Stimulated activated CD4-positive, alpha-beta T cell treated with anti-CD3 and anti-CD28 coated beads, TNF-alpha, amount 100 ng/mL, for 48 hours (primary cell): ENCODE measurements around the gene SYT12.

ENCODE experiments used
- DNase-seq, 3 donors: peaks; one replicate each; pipeline ENCODE4 v3.0.0-alpha.2; 2020; ENCODE audit warnings: low read depth in 3 of 3

Gene SYT12

DNA sequence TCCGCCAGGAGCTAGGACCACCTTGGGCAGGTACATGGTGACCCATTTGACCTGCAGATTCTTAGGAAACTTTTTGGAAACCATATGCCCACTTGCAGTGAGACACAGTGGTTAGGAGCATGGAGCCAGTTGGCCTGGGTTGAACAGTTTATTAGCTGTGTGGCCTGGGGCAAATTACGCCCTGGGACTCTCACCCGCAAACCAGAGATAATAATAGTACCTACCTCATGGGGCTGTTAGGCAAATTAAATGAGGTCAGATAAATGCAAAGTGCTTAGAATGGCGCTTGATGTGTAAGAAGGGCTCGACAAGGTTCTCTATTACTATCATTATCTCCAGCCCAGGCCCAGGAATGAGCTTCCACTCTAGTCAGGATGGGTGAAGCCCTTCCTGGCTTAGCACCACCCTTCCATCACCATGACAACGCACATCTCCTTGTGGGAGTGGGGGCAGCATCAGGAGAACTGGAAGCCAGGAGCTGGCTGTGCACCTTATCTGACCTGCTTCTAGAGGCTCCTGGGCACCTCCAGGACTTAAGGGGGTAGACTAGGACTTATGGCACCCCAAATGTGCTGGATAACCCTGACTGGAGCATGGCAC lies 5.1 kb downstream of the SYT12 start:
- no peak for DNase-seq

DNA sequence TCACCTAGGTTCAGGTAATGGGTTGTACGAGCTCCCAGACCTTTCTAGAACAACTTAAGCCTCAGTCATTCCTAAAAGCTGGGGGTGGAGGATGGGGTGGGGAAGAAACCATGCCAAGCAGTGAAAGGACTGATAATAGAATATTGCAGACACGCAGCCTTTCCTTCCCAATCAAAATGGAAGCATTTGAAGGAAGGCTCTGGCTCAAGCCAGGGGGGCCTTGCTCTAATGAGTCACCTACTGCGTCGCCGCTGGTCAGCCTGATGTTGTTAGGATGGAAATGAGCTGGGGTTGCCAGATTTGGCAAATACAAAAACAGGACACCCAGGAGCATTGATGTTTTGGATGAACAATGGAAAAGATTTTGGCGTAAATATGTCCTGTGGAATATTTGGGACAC lies 6.2 kb downstream of the SYT12 start:
- DNase-seq, result no peak

DNA sequence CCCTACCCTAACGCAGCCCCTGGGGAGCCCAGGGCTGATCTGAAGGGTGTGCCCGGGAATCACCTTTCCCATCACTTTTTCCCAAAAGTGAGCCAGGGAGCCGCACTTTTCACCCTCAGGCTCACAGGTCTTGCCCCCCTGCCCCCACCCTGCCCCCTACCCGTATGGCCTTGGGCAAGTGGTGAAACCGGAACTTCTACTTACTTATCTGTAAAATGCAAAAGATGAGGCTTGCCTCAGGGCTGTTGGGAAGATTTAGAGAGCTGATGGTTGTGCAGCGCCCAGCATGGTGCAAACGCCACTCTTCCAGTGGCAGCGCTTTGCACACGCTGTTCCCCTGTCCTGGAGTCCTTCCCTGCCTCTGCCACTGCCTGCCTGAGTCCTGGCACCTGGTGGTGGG lies 8.0 kb downstream of the SYT12 start:
- DNase-seq, result no peak

DNA sequence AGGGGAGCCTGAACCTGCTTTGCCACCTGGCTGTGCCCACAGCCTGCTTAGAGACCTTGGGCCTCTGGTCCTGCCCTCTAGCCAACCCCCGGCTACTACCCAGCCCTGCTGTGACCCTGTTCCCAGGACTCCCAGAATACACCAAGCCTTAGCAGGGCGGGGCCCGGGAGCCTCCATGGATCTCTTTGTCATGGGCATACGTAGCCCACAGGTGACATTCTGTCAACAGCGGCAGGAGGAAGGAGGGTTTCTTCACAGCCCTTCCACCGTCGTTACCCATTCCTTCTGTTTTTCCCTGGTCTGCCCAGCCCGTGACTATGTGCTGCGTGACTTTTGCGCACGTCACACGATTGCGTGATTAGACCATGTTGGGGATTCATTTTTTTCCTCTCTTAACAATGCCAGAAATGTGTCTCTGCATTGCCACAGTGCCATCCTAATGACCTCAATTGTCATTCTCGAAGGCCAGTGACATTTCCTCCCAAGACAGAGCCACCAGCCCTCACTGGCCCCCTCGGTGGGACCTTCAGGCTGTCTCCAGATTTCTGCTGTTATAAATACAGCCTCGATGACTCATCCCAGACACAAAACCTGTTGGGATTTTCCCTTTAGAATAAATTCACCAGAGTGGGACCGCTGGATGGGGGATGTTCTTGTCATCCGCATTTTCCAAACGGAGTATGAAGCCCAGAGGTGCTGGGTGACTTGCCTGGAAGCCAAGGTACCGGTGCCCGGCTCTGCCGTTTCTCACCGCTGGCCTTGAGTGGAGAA lies 9.0 kb downstream of the SYT12 start:
- no peak for DNase-seq

DNA sequence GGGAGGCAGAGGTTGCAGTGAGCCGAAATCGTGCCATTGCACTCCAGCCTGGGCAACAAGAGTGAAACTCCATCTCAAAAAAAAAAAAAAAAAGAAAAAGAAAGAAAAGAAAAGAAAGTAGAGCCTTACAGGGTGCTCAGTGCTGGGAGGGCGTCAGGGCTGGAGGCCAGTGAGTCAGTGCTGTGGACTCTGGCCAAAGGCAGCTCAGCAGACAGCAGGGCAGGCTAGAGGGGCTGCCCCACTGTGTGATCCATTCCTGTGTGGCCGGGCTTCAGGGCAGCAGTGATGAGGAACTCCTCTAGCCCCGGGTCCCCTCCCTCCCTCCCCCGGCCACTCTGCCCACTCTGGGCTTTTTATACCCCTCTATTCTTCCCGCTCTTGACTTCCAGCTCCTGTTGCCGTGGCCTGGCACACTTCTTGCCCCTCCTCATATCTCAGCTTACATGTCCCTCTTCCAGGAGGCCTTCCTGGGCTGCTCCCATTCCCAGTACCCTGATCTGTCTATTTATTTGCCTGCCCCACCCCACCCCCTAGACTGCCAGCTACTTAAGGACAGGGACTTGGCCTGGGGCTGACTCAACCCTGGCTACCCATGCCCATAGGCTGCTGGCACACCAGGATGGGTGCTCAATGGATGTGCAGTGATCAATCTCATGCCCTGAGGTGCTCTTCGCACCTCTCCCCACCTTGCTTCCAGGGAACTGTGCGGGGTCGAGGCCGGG lies 10.1 kb downstream of the SYT12 start:
- DNase-seq, result no peak

DNA sequence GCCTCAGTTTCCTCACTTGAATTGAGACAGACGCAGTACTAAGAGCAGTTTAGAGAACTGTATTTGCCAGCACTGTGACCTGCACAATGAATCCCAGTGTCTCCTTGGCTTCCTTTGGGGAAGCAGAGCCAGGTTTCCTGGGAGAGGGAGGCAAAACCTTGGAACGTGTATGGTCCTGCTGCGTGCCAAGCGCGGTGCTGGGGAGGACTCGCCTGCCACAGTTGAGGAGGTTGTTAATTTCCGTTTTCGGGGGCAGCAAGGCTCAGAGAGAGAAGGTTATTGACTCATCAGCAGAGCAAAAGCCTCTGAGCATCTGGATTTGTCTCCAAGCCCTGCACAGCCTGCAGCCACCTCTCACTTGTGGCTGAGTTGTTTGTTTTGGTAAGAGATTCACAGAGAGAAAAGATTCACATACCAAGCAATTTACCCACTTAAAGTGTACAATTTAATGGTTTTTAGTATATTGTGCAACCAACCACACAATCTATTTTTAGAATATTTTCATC lies 10.8 kb downstream of the SYT12 start:
- DNase-seq, result no peak

DNA sequence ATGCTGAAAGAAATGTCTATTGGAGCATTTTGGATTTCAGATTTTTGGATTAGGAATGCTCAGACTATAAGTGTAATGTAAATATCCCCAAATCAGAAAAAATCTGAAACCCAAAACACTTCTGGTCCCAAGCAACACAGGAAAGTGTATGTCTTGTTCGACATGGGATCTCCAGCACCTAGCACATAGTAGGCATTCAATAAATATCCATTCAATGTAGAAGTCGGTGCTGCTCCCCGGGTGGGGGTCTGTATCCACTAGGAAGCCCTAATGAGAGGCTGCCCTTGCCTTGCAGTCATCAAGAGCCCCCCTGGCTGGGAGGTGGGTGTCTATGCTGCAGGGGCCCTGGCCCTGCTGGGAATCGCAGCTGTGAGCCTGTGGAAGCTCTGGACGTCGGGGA lies 11.4 kb downstream of the SYT12 start:
- DNase-seq, result no peak

DNA sequence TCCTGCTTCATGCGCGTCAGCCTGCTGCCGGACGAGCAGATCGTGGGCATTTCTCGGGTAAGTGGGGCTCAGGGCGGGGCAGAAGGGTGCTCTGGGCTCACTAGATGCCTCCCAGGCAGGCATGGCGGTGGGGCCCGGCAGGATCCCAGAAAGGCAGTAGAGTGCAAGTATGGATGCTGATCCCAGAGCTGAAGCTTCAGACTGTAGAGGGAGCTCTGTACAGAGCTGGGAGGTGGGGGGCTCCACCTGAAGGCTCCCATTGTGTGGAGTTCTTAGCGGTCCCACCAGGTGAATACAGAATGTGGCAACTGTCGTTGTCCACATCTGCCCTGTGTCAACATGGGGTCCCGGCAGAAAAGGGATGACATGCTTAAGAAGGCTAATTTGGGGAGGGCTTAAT lies 17.2 kb downstream of the SYT12 start:
- no peak for DNase-seq

DNA sequence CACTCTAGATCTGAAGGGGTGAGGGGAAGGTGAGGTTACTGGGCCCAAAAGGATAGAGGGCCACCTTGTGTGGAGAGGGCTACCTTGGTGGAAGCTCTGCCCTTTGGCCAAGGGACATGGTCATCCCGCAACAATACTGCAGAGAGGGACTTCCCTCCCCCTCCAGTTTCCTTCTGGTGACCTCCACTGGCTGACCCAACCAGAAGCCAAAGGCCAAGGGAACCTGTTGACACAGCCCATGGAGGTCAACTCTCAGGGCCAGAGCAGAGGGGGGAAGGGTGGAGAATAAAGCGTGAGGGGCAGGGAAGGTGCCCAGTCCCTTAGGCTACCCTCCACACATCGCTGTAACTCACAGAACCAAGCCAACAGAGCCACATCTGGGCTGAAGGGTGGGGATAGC lies 18.7 kb downstream of the SYT12 start:
- no peak for DNase-seq

DNA sequence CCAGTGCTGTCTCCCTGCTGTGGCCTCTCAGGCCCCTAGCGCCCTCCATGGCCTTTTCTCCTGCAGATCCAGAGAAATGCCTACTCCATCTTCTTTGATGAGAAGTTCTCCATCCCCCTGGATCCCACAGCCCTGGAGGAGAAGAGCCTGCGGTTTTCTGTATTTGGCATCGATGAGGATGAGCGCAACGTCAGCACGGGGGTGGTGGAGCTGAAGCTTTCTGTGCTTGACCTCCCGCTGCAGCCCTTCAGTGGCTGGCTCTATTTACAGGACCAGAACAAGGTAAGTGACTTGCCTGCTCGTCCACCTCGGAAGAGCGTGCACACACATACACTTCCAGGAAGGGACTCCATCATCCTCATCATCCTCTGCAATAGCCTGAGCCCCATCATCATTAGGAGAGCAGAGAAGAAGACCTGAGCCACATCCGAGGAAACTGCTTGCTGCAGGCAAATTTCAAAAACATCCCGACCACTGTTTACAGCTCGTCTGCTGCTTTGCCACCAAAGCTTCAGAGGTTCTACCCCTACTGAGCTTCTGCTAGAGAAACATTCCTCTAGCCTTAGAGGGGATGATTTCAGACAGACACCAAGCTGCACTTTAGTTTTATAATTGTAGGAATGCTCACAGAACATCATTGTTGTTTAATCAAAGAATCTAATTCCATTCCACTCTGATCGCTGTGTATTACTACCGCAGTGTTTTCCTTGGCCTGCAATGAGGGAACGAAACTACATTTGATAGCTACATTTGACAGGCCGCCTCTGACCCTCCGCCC lies 20.8 kb downstream of the SYT12 start:
- no peak for DNase-seq

DNA sequence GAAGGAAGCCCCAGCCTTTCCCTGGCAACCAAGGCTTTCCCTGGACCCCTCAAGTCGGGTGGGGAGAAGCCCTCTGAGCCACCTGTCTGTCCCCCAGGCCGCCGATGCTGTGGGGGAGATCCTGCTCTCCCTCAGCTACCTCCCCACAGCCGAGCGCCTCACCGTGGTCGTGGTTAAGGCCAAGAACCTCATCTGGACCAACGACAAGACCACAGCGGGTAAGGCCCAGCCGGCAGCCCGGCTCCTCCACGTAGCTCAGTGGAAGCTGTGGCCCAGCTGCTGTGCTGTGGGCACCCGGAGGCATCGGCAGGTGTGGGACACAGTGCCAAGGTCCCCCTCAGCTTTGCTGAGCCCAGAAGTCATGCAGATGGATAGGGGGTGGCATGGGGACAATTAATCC lies 21.6 kb downstream of the SYT12 start:
- DNase-seq, result no peak

DNA sequence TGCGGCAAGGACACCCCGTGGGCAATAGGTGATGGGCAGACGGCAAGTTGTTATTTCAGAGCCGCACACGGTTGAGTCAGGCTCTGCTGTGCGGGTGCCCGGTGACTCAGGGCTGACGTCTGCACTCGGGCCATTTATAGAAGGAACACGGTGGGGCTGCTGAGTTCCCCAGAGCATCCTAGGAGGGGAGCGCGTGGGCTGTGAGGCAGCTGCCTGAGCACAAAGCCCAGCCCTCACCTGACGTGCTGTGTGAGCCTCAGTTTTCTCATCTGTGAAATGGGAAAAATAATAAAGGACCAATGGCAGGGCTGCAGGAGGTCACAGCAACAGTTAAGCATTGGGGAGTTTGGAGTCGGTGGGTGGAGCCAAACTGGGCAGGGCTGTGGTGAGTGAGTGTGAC lies 22.4 kb downstream of the SYT12 start:
- no peak for DNase-seq

DNA sequence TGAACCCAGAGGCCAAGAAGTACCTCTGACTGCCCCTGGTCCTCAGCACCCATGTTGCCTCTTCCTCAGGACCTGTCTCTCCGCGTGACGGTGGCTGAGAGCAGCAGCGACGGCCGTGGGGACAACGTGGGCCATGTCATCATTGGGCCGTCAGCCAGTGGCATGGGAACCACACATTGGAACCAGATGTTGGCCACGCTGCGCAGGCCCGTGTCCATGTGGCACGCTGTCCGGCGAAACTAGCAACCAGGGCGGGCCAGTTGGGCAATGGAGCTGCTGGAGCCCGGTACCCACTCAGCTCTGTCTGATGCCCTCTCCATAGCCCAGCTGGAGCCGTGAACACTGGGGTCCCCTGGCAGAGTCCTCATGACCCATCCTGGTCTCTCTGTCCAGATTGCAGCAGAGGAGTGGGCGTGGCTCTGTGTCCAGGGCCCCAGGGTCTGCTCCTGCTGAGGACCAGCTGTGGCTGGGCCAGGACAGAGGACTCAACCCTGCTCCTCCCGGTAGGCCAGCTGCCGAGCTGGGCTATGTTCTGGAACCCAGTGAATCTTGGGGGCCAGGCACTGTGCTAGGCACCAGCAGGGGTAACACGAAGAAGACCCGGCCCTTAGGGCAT lies 25.7 kb downstream of the SYT12 start:
- DNase-seq, result no peak

DNA sequence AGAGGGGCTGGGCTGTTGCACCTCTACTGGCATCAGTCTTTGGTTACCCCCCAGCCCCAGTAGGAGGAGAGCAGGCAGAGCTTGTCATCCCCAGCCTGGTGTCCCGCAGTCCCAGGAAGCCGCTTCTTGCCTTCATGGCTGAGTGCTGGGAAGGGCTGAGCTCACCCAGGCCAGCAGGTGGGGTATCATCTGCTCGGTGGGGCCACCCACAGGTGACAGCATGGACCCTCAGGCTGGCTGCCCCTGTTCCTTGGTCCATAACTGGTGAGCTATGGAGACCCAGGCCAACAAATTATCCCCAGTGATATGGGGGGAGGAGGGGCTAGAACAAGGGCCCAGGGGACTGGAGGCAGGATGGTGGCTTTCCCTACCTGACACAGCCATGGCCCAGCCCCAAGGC lies 27.2 kb downstream of the SYT12 start:
- DNase-seq, result no peak

DNA sequence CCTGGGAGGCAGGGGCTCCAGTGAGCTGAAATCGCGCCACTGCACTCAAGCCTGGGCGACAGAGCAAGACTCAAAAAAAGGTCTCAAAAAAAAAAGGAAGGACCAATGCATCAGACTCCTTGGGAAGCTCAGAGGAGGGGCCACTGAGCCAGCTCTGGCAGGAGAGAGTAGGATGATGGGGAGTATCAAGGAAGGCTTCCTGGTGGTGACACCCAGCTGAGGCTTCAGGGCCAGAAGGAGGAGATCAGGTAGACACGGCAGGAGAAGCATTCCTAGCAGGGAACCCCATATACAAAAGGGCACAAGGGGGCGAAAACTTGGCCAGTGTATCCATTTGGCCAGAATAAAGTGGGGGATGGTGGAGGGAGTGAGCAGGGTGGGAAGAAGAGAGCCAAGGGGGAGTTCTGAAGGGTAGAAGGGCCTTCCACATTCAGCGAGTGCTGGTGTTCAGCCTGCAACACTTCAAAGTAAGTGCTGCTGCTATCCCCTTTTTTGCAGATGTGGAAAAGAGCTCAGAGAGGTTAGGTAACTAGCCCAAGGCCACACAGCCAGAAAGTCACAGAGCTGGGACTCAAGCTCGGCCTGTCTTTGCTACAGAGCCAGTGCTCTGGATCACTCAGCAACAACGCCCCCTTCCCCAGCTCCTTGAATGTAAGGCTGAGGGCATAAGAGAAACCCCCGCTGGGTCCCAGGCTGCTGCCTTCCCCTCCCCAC lies 28.4 kb downstream of the SYT12 start:
- DNase-seq, result no peak

DNA sequence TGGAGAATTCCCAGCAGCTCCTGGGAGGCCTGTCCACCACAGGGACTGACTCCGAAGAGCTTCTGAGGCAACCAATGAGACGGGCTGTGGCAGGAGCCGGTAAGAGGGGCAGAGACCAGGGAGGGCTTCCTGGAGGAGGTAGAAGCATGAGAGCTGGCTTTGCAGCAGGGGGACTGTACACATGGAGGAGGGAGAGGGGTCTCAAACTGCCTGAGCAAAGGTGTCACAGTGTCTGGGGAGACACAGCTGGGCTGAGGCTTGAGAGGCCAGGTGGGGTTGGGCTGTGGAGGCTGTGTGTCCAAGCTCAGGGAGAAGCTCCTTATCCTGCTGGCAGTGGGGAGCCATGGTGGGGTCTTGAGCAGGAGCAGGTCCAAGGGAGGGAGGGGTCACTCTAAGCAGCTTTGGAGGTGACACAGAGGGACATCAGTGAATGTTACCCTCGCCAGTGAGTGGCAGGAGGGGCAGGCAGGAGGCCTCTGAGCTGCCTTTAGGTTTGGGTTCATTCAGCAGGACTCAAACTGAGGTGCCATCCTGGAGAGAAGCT lies 29.1 kb downstream of the SYT12 start:
- no peak for DNase-seq

DNA sequence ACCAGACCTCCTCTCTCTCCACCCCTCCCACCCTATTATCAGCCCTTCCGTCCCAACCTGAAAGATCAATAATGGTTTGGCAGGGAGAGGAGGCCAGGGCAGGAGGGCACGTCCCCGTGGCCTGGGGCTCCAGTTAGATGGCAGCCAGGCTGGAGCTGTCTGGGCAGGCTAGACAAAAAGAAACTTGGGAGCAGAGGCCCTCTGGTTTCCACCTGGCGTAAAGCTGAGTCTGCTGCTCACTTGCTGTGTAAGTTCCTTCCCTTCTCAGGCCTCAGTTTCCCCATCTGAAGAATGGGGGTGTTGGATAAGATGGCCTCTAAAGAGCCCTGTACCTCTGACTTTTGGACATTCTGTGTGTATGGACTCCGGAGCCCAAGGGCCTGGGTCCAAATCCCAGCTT lies 30.0 kb downstream of the SYT12 start:
- DNase-seq, result no peak

DNA sequence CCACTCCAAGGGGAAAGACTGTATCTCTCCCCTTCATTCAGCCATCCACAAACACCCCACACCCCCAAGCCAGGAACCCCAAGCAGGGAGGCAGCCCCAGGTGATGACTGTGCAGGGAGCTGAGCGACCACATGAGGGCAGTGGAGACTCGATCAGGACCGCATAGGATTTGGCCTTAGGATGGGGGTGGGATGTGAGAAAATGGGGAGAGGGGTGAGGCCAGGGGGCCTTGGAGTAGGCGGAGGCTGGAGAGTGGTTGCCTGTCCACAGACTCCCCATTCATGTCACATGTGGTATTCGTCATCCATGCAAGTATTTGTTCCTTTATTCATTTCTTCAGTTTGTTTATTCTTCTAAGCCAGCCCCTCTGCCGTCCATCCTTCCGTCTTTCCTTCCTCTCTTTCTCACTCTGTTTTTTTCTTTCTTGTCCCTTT lies 31.0 kb downstream of the SYT12 start:
- DNase-seq, result peak in 2 of 3 donors; percentile 33 to 41

DNA sequence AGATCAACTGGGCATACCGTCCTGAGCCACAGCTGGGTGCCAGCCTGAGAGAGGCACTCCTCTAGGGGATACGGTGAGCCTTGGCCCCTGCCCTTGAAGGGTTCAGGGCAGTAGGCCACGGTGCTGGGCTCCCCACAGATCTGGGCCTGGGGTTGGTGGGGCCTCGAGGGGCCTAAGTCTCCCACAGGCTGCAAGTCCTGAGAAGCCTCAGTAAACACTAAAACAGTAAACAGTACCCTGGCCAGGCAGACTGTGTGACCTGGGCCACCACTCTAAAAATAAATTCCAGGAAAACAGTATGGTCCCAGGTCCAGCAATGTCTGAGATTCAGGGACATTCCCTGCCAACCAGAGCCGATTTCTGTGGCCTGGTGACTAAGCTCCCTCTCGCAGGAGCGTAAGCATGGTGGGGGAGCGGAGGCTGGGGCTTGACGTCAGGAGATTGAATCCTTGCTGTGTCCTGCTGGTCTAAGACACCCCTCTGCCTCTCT lies 31.5 kb downstream of the SYT12 start:
- DNase-seq, result no peak

DNA sequence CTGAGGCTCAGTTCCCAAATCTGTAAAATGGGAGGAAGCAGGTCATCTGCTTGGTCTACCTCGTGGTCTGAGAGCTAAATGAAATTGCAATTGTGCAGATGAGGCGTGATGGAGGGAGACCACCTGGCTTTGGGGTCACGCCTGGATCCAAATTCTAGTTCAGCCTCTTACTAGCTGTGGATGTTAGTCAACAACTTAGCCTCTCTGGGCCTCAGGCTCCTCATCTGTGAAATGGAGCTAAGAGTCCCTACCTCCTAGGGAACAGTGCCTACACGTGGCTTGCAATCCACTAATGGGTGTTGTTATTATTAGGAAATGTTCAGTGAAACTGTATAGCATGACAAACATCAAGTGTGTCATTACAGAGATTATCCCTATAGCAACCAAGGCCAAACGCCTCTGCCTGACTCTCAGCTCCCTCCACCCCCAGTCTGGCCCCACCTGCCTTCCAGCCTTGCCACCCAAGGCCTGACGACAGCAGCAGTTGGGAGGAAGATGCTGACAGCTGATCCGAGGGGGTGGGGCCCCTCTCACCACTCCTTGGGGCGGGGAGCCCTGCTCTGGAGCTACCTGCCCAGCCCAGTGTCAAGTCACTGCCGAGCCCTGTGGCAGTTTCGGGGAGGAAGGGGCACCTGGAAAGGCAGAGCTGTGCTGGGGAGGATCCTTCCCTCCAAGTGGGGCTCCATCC lies 32.0 kb downstream of the SYT12 start:
- peak in 1 of 3 donors; percentile 28 for DNase-seq
